Chondrocyte (in vitro differentiated cells): Measurements from ENCODE around the gene DBNDD2. TPM values are rescaled to one million over a fixed set of nuclear protein-coding genes. Genes with fewer than 3 reads are reported as not detected.
A peak's percentile ranks its signal among the peaks of the same experiment; 100 is the strongest.

Experiments used
- DNase-seq: peaks from one replicate; pipeline ENCODE4 v3.0.0; 2021; ENCODE audit warnings: mixed read lengths, low spot score
- H3K27ac Mint-ChIP-seq: one replicate; pipeline ENCODE4 v1.8.0; 2021; ENCODE audit warnings: mild to moderate bottlenecking, moderate library complexity, mixed read lengths; ENCODE audit not compliant: unreplicated experiment
- H3K27me3 Mint-ChIP-seq: 2 replicates; pipeline ENCODE4 v1.8.0; 2021; ENCODE audit warnings: low read depth, mixed read lengths
- H3K36me3 Mint-ChIP-seq: 2 replicates; pipeline ENCODE4 v1.8.0; 2021; ENCODE audit warnings: low read depth, mixed read lengths
- H3K4me1 Mint-ChIP-seq: 2 replicates; pipeline ENCODE4 v1.8.0; 2021; ENCODE audit warnings: low read depth, mild to moderate bottlenecking, mixed read lengths
- H3K4me3 Mint-ChIP-seq: one replicate; pipeline ENCODE4 v1.8.0; 2021; ENCODE audit warnings: mild to moderate bottlenecking, moderate library complexity, mixed read lengths; ENCODE audit not compliant: unreplicated experiment
- H3K9me3 Mint-ChIP-seq: 2 replicates; pipeline ENCODE4 v1.8.0; 2021; ENCODE audit warnings: low read depth, mixed read lengths
- total RNA-seq: library from RNA; stranded (reverse); gene quantifications from 3 replicates; pipeline ENCODE4 v1.2.1, GENCODE V29; 2021
- TF ChIP-seq, protein P1 (sequence below): fragments of 200-600 bp; sonication (generic); IDR thresholded peaks from 2 replicates; pipeline ENCODE4 v1.5.0; 2021; ENCODE audit warnings: antibody characterized with exemption, mild to moderate bottlenecking, moderate library complexity

DBNDD2 gene
- total RNA-seq, 1 donor from 2014 or later, result 47.0 TPM

DNA sequence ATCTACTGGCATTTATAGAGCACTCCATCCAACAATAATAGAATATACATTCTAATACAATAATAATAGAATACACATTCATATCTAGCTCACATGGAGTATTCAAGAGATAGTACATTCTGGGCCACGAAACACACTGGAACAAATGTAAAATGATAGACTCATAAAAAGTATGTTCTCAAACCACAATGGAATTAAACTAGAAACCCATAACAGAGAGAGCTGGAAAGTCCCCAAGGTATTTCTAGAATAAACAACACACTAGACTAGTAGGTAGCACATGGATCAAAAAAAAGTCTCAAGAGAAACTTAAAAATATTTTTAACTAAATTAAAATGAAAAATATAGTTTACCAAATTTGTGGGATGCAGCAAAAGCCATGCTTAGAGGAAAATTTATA, 20.8 kb upstream of the DBNDD2 start:
- DNase-seq, result no peak
- Mint-ChIP-seq H3K27ac (no peak overlapping the region), H3K4me3 (no peak overlapping the region), H3K27me3 (no peaks in the 10 kb centered on the region), H3K36me3 (no peaks in the 10 kb centered on the region), H3K9me3 (peaks cover 11% of the 10 kb centered on the region), H3K4me1 (no peaks in the 10 kb centered on the region)
- TF ChIP-seq, protein P1, sequence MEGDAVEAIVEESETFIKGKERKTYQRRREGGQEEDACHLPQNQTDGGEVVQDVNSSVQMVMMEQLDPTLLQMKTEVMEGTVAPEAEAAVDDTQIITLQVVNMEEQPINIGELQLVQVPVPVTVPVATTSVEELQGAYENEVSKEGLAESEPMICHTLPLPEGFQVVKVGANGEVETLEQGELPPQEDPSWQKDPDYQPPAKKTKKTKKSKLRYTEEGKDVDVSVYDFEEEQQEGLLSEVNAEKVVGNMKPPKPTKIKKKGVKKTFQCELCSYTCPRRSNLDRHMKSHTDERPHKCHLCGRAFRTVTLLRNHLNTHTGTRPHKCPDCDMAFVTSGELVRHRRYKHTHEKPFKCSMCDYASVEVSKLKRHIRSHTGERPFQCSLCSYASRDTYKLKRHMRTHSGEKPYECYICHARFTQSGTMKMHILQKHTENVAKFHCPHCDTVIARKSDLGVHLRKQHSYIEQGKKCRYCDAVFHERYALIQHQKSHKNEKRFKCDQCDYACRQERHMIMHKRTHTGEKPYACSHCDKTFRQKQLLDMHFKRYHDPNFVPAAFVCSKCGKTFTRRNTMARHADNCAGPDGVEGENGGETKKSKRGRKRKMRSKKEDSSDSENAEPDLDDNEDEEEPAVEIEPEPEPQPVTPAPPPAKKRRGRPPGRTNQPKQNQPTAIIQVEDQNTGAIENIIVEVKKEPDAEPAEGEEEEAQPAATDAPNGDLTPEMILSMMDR, result no peak

DNA sequence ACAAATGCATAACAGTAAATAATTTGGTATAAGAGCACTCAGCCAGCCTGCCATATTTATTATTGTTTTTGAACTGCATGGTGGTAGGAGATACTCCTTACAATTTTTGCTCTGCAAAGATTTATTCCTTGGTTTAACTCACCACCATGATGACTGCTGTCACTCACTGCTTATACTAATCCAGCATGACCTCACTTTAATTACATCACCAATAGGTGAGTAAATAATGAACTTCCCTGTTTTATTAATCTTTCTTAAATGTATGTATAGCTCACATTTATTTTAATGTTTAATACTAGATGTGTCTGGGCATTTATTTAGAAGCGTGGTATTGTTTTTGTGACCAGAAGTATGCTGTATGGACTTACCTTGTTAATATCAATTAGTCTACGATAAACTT, 17.2 kb upstream of the DBNDD2 start:
- DNase-seq, result no peak
- Mint-ChIP-seq H3K36me3 (no peaks in the 10 kb centered on the region), H3K27me3 (no peaks in the 10 kb centered on the region), H3K9me3 (peaks cover 11% of the 10 kb centered on the region), H3K4me3 (no peak overlapping the region), H3K4me1 (peaks cover 4% of the 10 kb centered on the region), H3K27ac (no peak overlapping the region)
- TF ChIP-seq, protein P1, result no peak

DNA sequence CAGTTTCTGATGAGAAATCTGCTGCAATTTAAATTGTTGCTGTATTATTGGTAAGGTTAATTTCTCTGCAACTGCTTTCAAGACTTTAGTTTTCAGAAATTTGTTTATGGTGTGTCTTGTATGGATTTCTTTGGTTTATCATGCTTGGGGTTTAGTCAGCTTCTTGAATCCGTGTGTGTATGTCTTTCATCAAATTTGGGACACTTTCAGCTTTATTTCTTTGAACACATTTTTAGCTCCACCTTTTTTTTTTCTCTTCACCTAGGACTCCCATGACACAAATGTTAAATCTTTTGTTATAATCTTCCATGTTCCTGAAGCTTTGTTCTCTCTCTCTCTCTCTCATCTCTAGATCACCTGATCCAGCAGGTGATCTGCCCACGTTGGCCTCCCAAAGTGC, 16.5 kb upstream of the DBNDD2 start:
- no peaks in the 10 kb centered on the region for H3K36me3 Mint-ChIP-seq
- H3K4me3 Mint-ChIP-seq, result no peak overlapping the region
- TF ChIP-seq, protein P1, result no peak
- no peak for DNase-seq
- peaks cover 4% of the 10 kb centered on the region for H3K4me1 Mint-ChIP-seq
- H3K27me3 Mint-ChIP-seq, result no peaks in the 10 kb centered on the region
- H3K9me3 Mint-ChIP-seq, result peaks cover 11% of the 10 kb centered on the region
- no peak overlapping the region for H3K27ac Mint-ChIP-seq

DNA sequence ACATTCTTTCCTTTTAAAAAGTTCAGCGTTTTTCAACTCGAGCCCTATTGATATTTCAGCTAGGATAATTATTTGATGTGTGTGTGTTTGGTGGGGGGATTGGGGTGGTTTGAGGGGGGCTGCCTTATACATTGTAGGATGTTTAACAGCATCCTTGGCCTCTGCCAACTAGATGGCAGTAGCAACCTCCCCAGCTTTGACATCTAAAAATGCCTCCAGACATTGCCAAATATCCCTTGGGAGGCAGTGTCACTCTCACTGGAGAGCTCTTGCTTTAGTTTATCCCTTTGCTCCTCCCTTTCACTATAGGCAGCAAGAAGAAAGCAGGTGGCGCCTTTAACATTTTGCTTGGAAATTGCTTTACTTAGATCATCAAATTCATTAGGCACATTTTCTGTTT, 15.4 kb upstream of the DBNDD2 start:
- Mint-ChIP-seq H3K9me3 (peaks cover 1% of the 10 kb centered on the region), H3K4me1 (peaks cover 4% of the 10 kb centered on the region)

DNA sequence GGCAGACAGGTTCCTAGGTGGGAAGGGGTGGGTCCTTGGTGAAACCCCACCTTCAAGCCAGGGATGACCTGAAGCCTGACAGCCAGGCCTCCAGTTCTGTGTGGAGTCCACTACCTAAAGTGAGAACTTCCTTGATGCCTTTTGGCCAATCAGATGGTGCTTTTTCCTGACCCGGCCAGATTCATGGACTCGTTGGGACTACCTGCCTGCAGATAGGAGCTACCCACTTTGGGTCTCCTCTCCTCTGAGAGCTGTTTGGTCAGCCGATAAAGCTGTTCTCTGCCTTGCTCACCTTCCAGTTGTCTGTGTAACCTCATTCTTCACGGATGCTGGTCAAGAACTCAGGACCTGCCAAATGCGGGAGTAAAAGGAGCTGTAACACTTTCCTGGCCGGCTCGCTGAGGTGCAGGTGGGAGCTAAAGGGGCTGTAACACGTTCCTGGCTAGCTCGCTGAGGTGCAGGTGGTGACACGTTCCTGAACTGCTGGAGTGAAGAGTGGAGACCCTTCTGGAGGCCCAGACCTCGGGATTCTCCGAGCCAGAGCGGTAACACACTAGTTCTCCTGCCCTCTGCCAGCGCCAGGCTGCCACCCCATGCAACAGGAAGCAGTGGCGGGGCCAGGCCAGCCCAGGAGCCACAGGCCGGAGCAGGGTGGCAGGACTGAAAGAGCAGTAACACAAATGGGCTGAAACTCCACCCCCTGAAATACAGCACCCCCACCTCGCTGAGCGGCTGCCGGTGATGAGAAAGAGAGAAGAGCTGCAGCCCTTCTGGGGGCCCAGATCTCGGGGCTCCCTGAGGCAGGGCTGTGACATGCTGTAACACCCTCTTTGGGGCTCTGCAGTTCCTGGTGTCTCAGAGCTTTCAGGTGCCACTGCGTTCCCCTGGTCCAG, 13.6 kb upstream of the DBNDD2 start:
- Mint-ChIP-seq H3K27me3 (no peaks in the 10 kb centered on the region), H3K4me3 (no peak overlapping the region), H3K4me1 (peaks cover 4% of the 10 kb centered on the region), H3K27ac (no peak overlapping the region), H3K36me3 (no peaks in the 10 kb centered on the region), H3K9me3 (peaks cover 9% of the 10 kb centered on the region)
- TF ChIP-seq, protein P1, result no peak
- no peak for DNase-seq

More for the DNA sequence above, 15.4 kb upstream of the DBNDD2 start:
- no peak overlapping the region for H3K4me3 Mint-ChIP-seq
- TF ChIP-seq, protein P1, result peak; percentile 51
- H3K27ac Mint-ChIP-seq, result no peak overlapping the region
- no peaks in the 10 kb centered on the region for H3K27me3 Mint-ChIP-seq
- DNase-seq, result no peak
- no peaks in the 10 kb centered on the region for H3K36me3 Mint-ChIP-seq
